IMR-90 (cell line): ENCODE results near the gene KYAT1. TPM values are rescaled to one million over a fixed set of nuclear protein-coding genes. Genes with fewer than 3 reads are reported as not detected.

Source experiments
- ATAC-seq: fragments of 200-7000 bp; cut with Tn5 transposase; 2 replicates; pipeline ENCODE4 v1.9.1; 2020; ENCODE audit warnings: low read depth, mild to moderate bottlenecking, moderate library complexity
- BruUV-seq: library from RNA; stranded (reverse); fragments of 400-500 nt; replicated peaks from 2 replicates; lab custom pipeline; 2021; lab: Mats Ljungman, UMichigan
- CTCF ChIA-PET: fragments of 300-600 bp; formaldehyde crosslinking; extraction: SDS; loops from one replicate; lab custom pipeline; 2021; ENCODE audit warnings: antibody characterized with exemption; lab: Yijun Ruan, JAX
- POLR2A ChIA-PET: fragments of 300-600 bp; sonication (Branson Sonifier 250); formaldehyde crosslinking; loops from one replicate; lab custom pipeline; 2022; ENCODE audit warnings: antibody characterized with exemption; ENCODE audit not compliant: unreplicated experiment; lab: Charles Lee
- DNase-seq: peaks from one replicate; pipeline ENCODE4 v3.0.0; 2013
- H2AFZ ChIP-seq: replicated peaks from 2 replicates; pipeline ENCODE3; 2013; ENCODE audit warnings: low read length, mild to moderate bottlenecking; ENCODE audit not compliant: poor library complexity
- H2AK5ac ChIP-seq: 2 replicates; pipeline ENCODE4 v1.6.1; 2013; ENCODE audit warnings: low read depth, low read length, inconsistent platforms
- H2AK9ac ChIP-seq: replicated peaks from 2 replicates; pipeline ENCODE3; 2013; ENCODE audit warnings: mild to moderate bottlenecking, low read depth, low read length, moderate library complexity; ENCODE audit not compliant: poor library complexity
- H2BK120ac ChIP-seq: 2 replicates; pipeline ENCODE4 v1.6.1; 2013; ENCODE audit warnings: low read depth, low read length, inconsistent platforms
- H2BK15ac ChIP-seq: 3 replicates; pipeline ENCODE4 v1.6.1; 2013; ENCODE audit warnings: low read depth, low read length, inconsistent platforms
- H2BK20ac ChIP-seq: 2 replicates; pipeline ENCODE4 v1.6.1; 2013; ENCODE audit warnings: low read depth, mild to moderate bottlenecking, inconsistent platforms, low read length, moderate library complexity
- H2BK5ac ChIP-seq: 2 replicates; pipeline ENCODE4 v1.6.1; 2013; ENCODE audit warnings: mild to moderate bottlenecking, low read depth, low read length, inconsistent platforms; ENCODE audit not compliant: poor library complexity, severe bottlenecking
- H3K14ac ChIP-seq: replicated peaks from 2 replicates; pipeline ENCODE4 v1.6.1; 2013; ENCODE audit warnings: low read depth, low read length, inconsistent platforms
- H3K18ac ChIP-seq: 2 replicates; pipeline ENCODE4 v1.6.1; 2013; ENCODE audit warnings: low read depth, low read length, control low read depth
- H3K23ac ChIP-seq: 2 replicates; pipeline ENCODE4 v1.6.1; 2013; ENCODE audit warnings: low read depth, low read length, inconsistent platforms
- H3K27ac ChIP-seq: 2 replicates; pipeline ENCODE4 v1.5.1; 2013; ENCODE audit warnings: mild to moderate bottlenecking, control low read depth, low read length; ENCODE audit not compliant: insufficient read depth
- H3K27me3 ChIP-seq: 2 replicates; pipeline ENCODE4 v1.6.1; 2013; ENCODE audit warnings: low read length; ENCODE audit not compliant: control insufficient read depth, insufficient read depth
- H3K36me3 ChIP-seq: 2 replicates; pipeline ENCODE4 v1.6.1; 2013; ENCODE audit warnings: low read length, mixed read lengths; ENCODE audit not compliant: control insufficient read depth, insufficient read depth
- H3K4ac ChIP-seq: 2 replicates; pipeline ENCODE4 v1.6.1; 2013; ENCODE audit warnings: low read depth, low read length, inconsistent platforms
- H3K4me1 ChIP-seq: 2 replicates; pipeline ENCODE4 v1.6.1; 2013; ENCODE audit warnings: low read length, mixed read lengths; ENCODE audit not compliant: control insufficient read depth, insufficient read depth
- H3K4me2 ChIP-seq: 2 replicates; pipeline ENCODE4 v1.6.1; 2013; ENCODE audit warnings: low read depth, mild to moderate bottlenecking, control low read depth, low read length, moderate library complexity
- H3K4me3 ChIP-seq: 2 replicates; pipeline ENCODE4 v1.5.1; 2013; ENCODE audit warnings: low read depth, mild to moderate bottlenecking, control low read depth, low read length, moderate library complexity; ENCODE audit not compliant: insufficient read depth
- H3K56ac ChIP-seq: 2 replicates; pipeline ENCODE4 v1.6.1; 2013; ENCODE audit warnings: low read length, inconsistent platforms; ENCODE audit not compliant: insufficient read depth; ENCODE audit errors: extremely low read depth
- H3K79me1 ChIP-seq, 2 experiments: 2 replicates each; pipeline ENCODE4 v1.6.1; 2013; ENCODE audit warnings: low read length in 2 of 2, inconsistent platforms in 1 of 2, low read depth in 1 of 2
- H3K9ac ChIP-seq: 2 replicates; pipeline ENCODE4 v1.6.1; 2013; ENCODE audit warnings: low read depth, low read length, control low read depth
- H3K9me1 ChIP-seq: 2 replicates; pipeline ENCODE4 v1.6.1; 2013; ENCODE audit warnings: low read length, inconsistent platforms; ENCODE audit not compliant: insufficient read depth
- H3K9me3 ChIP-seq: 2 replicates; pipeline ENCODE4 v1.6.1; 2013; ENCODE audit warnings: low read length; ENCODE audit not compliant: control insufficient read depth, insufficient read depth
- H4K20me1 ChIP-seq: 2 replicates; pipeline ENCODE4 v1.6.1; 2013; ENCODE audit warnings: low read length, inconsistent platforms; ENCODE audit not compliant: insufficient read depth
- H4K5ac ChIP-seq: 2 replicates; pipeline ENCODE4 v1.6.1; 2013; ENCODE audit warnings: mild to moderate bottlenecking, low read depth, low read length, control low read depth
- H4K8ac ChIP-seq, 2 experiments: 2 replicates each; pipeline ENCODE4 v1.6.1; 2013; ENCODE audit warnings: low read depth in 2 of 2, low read length in 2 of 2, control low read depth in 1 of 2, inconsistent platforms in 1 of 2
- H4K91ac ChIP-seq: 2 replicates; pipeline ENCODE4 v1.6.1; 2013; ENCODE audit warnings: low read depth, low read length, inconsistent platforms; ENCODE audit not compliant: insufficient read depth
- BHLHE40 ChIP-seq: fragments of 150-350 bp; IDR thresholded peaks from 2 replicates; pipeline ENCODE4 v1.6.1; 2016; ENCODE audit warnings: mild to moderate bottlenecking, low read depth, low read length
- CEBPB ChIP-seq: IDR thresholded peaks from 2 replicates; pipeline ENCODE4 v1.6.1; 2012; ENCODE audit warnings: low read depth, low read length, improper control_type of control experiment
- CHD1 ChIP-seq: IDR thresholded peaks from 2 replicates; pipeline ENCODE4 v1.6.1; 2012; ENCODE audit warnings: low read depth, low read length, improper control_type of control experiment
- FOS ChIP-seq: fragments of 150-350 bp; IDR thresholded peaks from 2 replicates; pipeline ENCODE4 v1.6.1; 2016; ENCODE audit warnings: low read depth, low read length
- MAZ ChIP-seq: IDR thresholded peaks from 2 replicates; pipeline ENCODE4 v1.6.1; 2012; ENCODE audit warnings: low read depth, mild to moderate bottlenecking, low read length, improper control_type of control experiment, moderate library complexity, borderline replicate concordance
- NFE2L2 ChIP-seq: fragments of 150-350 bp; IDR thresholded peaks from 2 replicates; pipeline ENCODE4 v1.6.1; 2016; ENCODE audit warnings: low read depth, mild to moderate bottlenecking, low read length
- POLR2A ChIP-seq: IDR thresholded peaks from 2 replicates; pipeline ENCODE4 v1.6.1; 2012; ENCODE audit warnings: mild to moderate bottlenecking, low read depth, low read length
- RFX5 ChIP-seq: IDR thresholded peaks from 2 replicates; pipeline ENCODE4 v1.8.0; 2012; ENCODE audit warnings: low read depth, mild to moderate bottlenecking, low read length, moderate library complexity
- WGBS, 2 experiments: methylation state at CpG; one replicate each; pipeline versions ENCODE4 v1.1.5 to v1.1.7; 2013; ENCODE audit warnings: missing lambda C conversion rate in 2 of 2; ENCODE audit not compliant: insufficient read length in 1 of 2; ENCODE audit errors: extremely low coverage in 2 of 2; 5-methylcytosine and 5-hydroxymethylcytosine counted together
- dilution Hi-C: fragments of 300-500 bp; cut with HindIII; formaldehyde crosslinking; loops from one replicate; pipeline ENCODE4 v1.14.3; 2018; ENCODE audit warnings: low sequenced_read_pairs; ENCODE audit not compliant: unreplicated experiment
- in situ Hi-C: fragments of 300-500 bp; cut with MboI; formaldehyde crosslinking; loops from 3 replicates; pipeline ENCODE4 v1.14.3; 2019; ENCODE audit warnings: low sequenced_read_pairs, inconsistent platforms, mixed read lengths
- intact Hi-C: fragments of 100-400 bp; cut with micrococcal nuclease; formaldehyde crosslinking; loops from 2 replicates; pipeline ENCODE4 v1.10.0; 2022
- polyA plus RNA-seq, 3 experiments: library from polyadenylated mRNA; depleted of rRNA; stranded (reverse); fragments of >200 nt; gene quantifications; 2 replicates each; pipeline ENCODE4 v1.2.3, GENCODE V29; 2012; ENCODE audit warnings: low replicate concordance in 1 of 3
- total RNA-seq: library from RNA; depleted of rRNA; stranded (reverse); fragments of >200 nt; gene quantifications from 2 replicates; pipeline ENCODE4 v1.2.3, GENCODE V29; 2012
- TF ChIP-seq, protein P1 (sequence below): conservative IDR thresholded peaks from 2 replicates; pipeline ENCODE4 v1.5.1; 2012; ENCODE audit warnings: mild to moderate bottlenecking, low read depth, low read length, improper control_type of control experiment
- TF ChIP-seq, protein P2 (sequence below): fragments of 150-350 bp; IDR thresholded peaks from 2 replicates; pipeline ENCODE4 v1.6.1; 2017; ENCODE audit warnings: mild to moderate bottlenecking, antibody characterized with exemption, low read length, low read depth
- TF ChIP-seq, protein P3 (sequence below): fragments of 150-350 bp; IDR thresholded peaks from 2 replicates; pipeline ENCODE4 v1.6.1; 2016; ENCODE audit warnings: low read depth, mild to moderate bottlenecking, low read length, moderate library complexity, borderline replicate concordance

The KYAT1 gene
- total and polyA plus RNA-seq, 2 of the 4 experiments (the other 2 are of a cell fraction), result 6.8 to 9.5 TPM

DNA sequence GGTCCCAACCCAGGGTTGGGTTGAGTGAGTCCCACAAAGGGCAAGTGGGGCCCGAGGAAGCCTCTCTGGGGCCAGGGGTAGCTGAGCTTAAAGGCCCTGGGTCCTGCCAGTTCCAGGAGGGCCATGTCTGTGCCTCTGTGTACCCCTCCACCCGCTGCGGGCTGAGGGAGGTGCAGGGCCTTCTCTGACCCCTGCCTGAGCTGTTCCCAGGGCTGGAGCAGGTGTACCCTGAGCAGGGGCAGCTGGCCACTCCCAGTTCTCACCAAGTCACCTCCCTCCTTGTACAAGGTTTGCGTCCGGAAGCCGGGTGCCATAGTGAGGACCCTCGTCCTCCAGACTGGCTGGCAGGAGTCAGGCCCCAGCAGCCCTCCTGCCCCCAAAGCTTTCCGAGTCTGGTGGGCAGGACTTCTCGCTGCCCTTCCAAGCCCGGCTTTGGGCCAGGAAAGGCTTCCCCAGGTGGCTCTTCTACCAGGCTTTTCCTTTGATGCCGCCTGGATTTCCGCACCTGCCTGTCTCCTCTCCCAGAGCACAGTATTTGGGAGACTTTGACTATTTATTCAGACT lies 72.6 kb downstream of the KYAT1 start:
- no peaks in the 10 kb centered on the region for H3K4me1 ChIP-seq
- no peaks in the 10 kb centered on the region for H4K20me1 ChIP-seq
- H2BK120ac ChIP-seq, result no peak overlapping the region
- H4K91ac ChIP-seq, result no peak overlapping the region
- no peak overlapping the region for H3K4me2 ChIP-seq
- H2AFZ ChIP-seq, result no peak overlapping the region
- H3K9me1 ChIP-seq, result no peaks in the 10 kb centered on the region
- no peak overlapping the region for H3K9ac ChIP-seq
- H3K56ac ChIP-seq, result no peak overlapping the region
- WGBS, 2 experiments, result 100% methylated on average over 3 of the region's 12 CpGs; no CpG with 5 or more reads in 1 of the 2 experiments
- H3K4ac ChIP-seq, result no peak overlapping the region
- no peak overlapping the region for H2BK15ac ChIP-seq
- no peaks in the 10 kb centered on the region for H3K9me3 ChIP-seq
- no peak overlapping the region for H2AK9ac ChIP-seq
- no peak overlapping the region for H3K23ac ChIP-seq
- H4K8ac ChIP-seq, result no peak overlapping the region
- intact Hi-C loops, result no loop called here
- dilution Hi-C loops, result no loop called here
- in situ Hi-C loops, result no loop called here
- H2BK20ac ChIP-seq, result no peak overlapping the region
- DNase-seq, result no peak
- ChIA-PET CTCF (no interaction called here), POLR2A (no interaction called here)
- no peak overlapping the region for H4K5ac ChIP-seq
- no peak overlapping the region for H3K4me3 ChIP-seq
- H3K18ac ChIP-seq, result no peak overlapping the region
- no peak for TF ChIP-seq MAZ
- TF ChIP-seq, protein P1, sequence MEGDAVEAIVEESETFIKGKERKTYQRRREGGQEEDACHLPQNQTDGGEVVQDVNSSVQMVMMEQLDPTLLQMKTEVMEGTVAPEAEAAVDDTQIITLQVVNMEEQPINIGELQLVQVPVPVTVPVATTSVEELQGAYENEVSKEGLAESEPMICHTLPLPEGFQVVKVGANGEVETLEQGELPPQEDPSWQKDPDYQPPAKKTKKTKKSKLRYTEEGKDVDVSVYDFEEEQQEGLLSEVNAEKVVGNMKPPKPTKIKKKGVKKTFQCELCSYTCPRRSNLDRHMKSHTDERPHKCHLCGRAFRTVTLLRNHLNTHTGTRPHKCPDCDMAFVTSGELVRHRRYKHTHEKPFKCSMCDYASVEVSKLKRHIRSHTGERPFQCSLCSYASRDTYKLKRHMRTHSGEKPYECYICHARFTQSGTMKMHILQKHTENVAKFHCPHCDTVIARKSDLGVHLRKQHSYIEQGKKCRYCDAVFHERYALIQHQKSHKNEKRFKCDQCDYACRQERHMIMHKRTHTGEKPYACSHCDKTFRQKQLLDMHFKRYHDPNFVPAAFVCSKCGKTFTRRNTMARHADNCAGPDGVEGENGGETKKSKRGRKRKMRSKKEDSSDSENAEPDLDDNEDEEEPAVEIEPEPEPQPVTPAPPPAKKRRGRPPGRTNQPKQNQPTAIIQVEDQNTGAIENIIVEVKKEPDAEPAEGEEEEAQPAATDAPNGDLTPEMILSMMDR, result no peak
- TF ChIP-seq RFX5, result no peak
- TF ChIP-seq CHD1, result no peak
- no peak for TF ChIP-seq CEBPB
- no peak for TF ChIP-seq BHLHE40
- TF ChIP-seq POLR2A, result no peak
- TF ChIP-seq, protein P2, sequence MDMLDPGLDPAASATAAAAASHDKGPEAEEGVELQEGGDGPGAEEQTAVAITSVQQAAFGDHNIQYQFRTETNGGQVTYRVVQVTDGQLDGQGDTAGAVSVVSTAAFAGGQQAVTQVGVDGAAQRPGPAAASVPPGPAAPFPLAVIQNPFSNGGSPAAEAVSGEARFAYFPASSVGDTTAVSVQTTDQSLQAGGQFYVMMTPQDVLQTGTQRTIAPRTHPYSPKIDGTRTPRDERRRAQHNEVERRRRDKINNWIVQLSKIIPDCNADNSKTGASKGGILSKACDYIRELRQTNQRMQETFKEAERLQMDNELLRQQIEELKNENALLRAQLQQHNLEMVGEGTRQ, result no peak
- no peak for TF ChIP-seq NFE2L2
- no peak for TF ChIP-seq FOS
- TF ChIP-seq, protein P3, sequence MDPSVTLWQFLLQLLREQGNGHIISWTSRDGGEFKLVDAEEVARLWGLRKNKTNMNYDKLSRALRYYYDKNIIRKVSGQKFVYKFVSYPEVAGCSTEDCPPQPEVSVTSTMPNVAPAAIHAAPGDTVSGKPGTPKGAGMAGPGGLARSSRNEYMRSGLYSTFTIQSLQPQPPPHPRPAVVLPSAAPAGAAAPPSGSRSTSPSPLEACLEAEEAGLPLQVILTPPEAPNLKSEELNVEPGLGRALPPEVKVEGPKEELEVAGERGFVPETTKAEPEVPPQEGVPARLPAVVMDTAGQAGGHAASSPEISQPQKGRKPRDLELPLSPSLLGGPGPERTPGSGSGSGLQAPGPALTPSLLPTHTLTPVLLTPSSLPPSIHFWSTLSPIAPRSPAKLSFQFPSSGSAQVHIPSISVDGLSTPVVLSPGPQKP, result no peak
- H2AK5ac ChIP-seq, result no peak overlapping the region
- H3K36me3 ChIP-seq, result peaks cover 27% of the 10 kb centered on the region
- BruUV-seq, result no TSS peak
- H3K27ac ChIP-seq, result no peak overlapping the region
- H2BK5ac ChIP-seq, result no peak overlapping the region
- ATAC-seq, result no peak
- no peaks in the 10 kb centered on the region for H3K79me1 ChIP-seq
- no peaks in the 10 kb centered on the region for H3K27me3 ChIP-seq
- no peak overlapping the region for H3K14ac ChIP-seq
